ENCODE results near the gene MBD1.

The MBD1 gene

GRCh38 chr18:50287441-50288347 lies 6.4 kb upstream of the MBD1 start, which contains the start of gene CXXC1:
Gene CXXC1, minus strand, starts transcription at chr18:50287692. Its CDS starts 103 bp downstream, at chr18:50287589.
- TF ChIP-seq SIN3A (IDR thresholded peaks at IDR 0.05; ENCODE audit: borderline replicate concordance, insufficient read depth, low read length) (0 out of 2 replicates have a peak, but pooled peaks have one; percentile 58), POLR2AphosphoS5 (IDR thresholded peaks at IDR 0.05; ENCODE audit: low read depth, low read length) (peak; percentile 64), TAF1 (IDR thresholded peaks at IDR 0.05; ENCODE audit: borderline replicate concordance, insufficient read depth, low read length) (peak; percentile 72; the same call in 1 of the 2 replicates), FOXP2 (optimal IDR thresholded peaks at IDR 0.05; ENCODE audit: borderline replicate concordance, extremely low read depth, extremely low read length, insufficient read depth) (no peak), REST (IDR thresholded peaks at IDR 0.05; ENCODE audit: insufficient read depth in 1 of 2, low read depth in 2 of 2, low read length in 2 of 2) (no peak)

GRCh38 chr18:50287028-50287440 lies 5.7 kb upstream of the MBD1 start:
- TF ChIP-seq POLR2AphosphoS5 (IDR thresholded peaks at IDR 0.05; ENCODE audit: low read depth, low read length): no peak
- no peak for TF ChIP-seq SIN3A (IDR thresholded peaks at IDR 0.05; ENCODE audit: borderline replicate concordance, insufficient read depth, low read length)
- TF ChIP-seq FOXP2 (optimal IDR thresholded peaks at IDR 0.05; ENCODE audit: borderline replicate concordance, extremely low read depth, extremely low read length, insufficient read depth): no peak
- TF ChIP-seq TAF1 (IDR thresholded peaks at IDR 0.05; ENCODE audit: borderline replicate concordance, insufficient read depth, low read length): no peak
- no peak for TF ChIP-seq REST (IDR thresholded peaks at IDR 0.05; ENCODE audit: insufficient read depth in 1 of 2, low read depth in 2 of 2, low read length in 2 of 2)

- TF ChIP-seq REST (IDR thresholded peaks at IDR 0.05; ENCODE audit: insufficient read depth in 1 of 2, low read depth in 2 of 2, low read length in 2 of 2) (no peak), TAF1 (IDR thresholded peaks at IDR 0.05; ENCODE audit: borderline replicate concordance, insufficient read depth, low read length) (no peak), FOXP2 (optimal IDR thresholded peaks at IDR 0.05; ENCODE audit: borderline replicate concordance, extremely low read depth, extremely low read length, insufficient read depth) (no peak), POLR2AphosphoS5 (IDR thresholded peaks at IDR 0.05; ENCODE audit: low read depth, low read length) (no peak), SIN3A (IDR thresholded peaks at IDR 0.05; ENCODE audit: borderline replicate concordance, insufficient read depth, low read length) (no peak)
Measured at GRCh38 chr18:50286391-50287027, 5.2 kb upstream of the MBD1 start.

DNA sequence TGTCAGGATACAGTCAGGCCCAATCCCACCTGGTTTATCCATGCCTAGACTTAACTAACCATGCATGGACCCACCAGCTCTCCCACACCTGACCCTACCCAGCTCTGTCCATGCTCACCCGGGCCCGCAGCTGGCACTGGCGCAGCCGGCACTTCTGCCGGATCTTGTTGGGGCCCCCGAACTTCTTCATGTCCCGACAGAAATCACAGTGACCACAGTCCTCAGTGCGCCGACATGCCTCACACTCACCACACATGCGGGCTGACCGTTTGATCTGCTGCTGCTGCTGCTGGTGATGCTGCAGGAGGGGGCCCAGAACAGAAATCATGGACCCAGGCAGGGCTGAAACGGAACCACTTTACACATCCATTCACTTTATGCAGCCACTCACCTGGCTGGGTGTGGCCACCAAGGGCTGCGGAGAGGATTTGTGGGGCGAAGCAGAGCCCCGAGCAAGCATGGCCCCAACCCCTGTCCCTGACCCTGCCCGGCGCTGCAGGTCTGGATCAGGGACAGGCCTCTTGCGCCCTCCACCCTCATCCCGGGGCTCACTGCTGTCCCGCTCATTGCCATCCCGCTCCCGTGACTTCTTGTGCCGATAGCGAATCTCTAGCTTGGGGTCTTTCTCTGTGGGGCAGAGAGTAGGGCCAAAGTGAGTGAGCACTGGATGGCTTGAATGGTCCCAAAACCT lies 4.5 kb upstream of the MBD1 start:
- no peak for TF ChIP-seq SIN3A (IDR thresholded peaks at IDR 0.05; ENCODE audit: borderline replicate concordance, insufficient read depth, low read length)

DNA sequence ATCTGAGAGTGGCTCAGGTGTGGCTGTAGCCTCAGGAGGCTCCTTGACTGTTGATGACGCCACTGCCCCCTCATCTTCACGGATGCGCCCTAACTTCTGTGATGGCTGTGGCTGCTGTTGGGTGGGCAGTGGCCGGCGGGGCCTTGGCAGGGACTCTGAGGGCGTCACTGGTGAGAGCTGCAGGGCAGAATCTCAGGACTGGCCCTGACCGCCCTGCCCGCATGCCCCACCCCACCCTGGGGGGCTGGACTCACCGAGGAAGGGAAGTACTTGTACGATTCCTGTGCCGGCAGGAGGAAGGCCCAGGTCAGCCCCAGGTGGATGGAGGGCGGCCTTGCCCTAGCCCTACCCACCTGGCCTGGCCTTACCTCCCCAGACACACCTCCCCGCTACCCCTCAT lies 3.7 kb upstream of the MBD1 start:
- TF ChIP-seq REST (IDR thresholded peaks at IDR 0.05; ENCODE audit: insufficient read depth in 1 of 2, low read depth in 2 of 2, low read length in 2 of 2) (no peak), TAF1 (IDR thresholded peaks at IDR 0.05; ENCODE audit: borderline replicate concordance, insufficient read depth, low read length) (no peak), FOXP2 (optimal IDR thresholded peaks at IDR 0.05; ENCODE audit: borderline replicate concordance, extremely low read depth, extremely low read length, insufficient read depth) (no peak), SIN3A (IDR thresholded peaks at IDR 0.05; ENCODE audit: borderline replicate concordance, insufficient read depth, low read length) (no peak), POLR2AphosphoS5 (IDR thresholded peaks at IDR 0.05; ENCODE audit: low read depth, low read length) (no peak)
